ENCODE measurements around the gene DSCAML1.
A peak's percentile ranks its signal among the peaks of the same experiment; 100 is the strongest.

Gene DSCAML1

GRCh38 chr11:117425679-117426296 is 371.2 kb downstream of the DSCAML1 start:
- Histone ChIP-seq H3K4me2 (no peak overlapping the region), H3K27me3 (no peaks in the 10 kb centered on the region), H3K36me3 (no peaks in the 10 kb centered on the region), H3K9ac (no peak overlapping the region), H3K4me3 (no peak overlapping the region), H3K27ac (no peak overlapping the region), H3K9me3 (replicated peaks in 1 of 11) (no peaks in the 10 kb centered on the region), H4K20me1 (peaks cover 0 to 10% (median 0%) of the 10 kb centered on the region in 11 experiments; a peak in 3 of 22 replicates), H3K4me1 (peaks cover 0 to 11% (median 4%) of the 10 kb centered on the region in 10 experiments; a peak in 13 of 20 replicates)
- no peak for TF ChIP-seq Cebpa-rat (IDR thresholded peaks at IDR 0.05)

GRCh38 chr11:117424781-117425180 is 372.2 kb downstream of the DSCAML1 start:
- Histone ChIP-seq H3K9me3 (replicated peaks in 1 of 11) (no peaks in the 10 kb centered on the region), H4K20me1 (peaks cover 0 to 10% (median 0%) of the 10 kb centered on the region in 11 experiments; a peak in 3 of 22 replicates)

GRCh38 chr11:117423046-117423575 is 373.9 kb downstream of the DSCAML1 start:
- no peaks in the 10 kb centered on the region for H3K27me3 ChIP-seq

More at GRCh38 chr11:117424781-117425180, 372.2 kb downstream of the DSCAML1 start:
- no peak for TF ChIP-seq Cebpa-rat (IDR thresholded peaks at IDR 0.05)
- Histone ChIP-seq H3K27me3 (no peaks in the 10 kb centered on the region), H3K36me3 (no peaks in the 10 kb centered on the region), H3K4me3 (no peak overlapping the region), H3K9ac (peak overlapping the region in 1 of 11 experiments; percentile 2; a peak in 1 of 22 replicates), H3K27ac (no peak overlapping the region), H3K4me1 (peaks cover 0 to 10% (median 2%) of the 10 kb centered on the region in 10 experiments; a peak in 6 of 20 replicates), H3K4me2 (peak overlapping the region in 5 of 11 experiments; percentile 7 to 28 (median 22); a peak in 7 of 22 replicates)

GRCh38 chr11:117421476-117421875 is 375.5 kb downstream of the DSCAML1 start:
- Histone ChIP-seq H3K4me3 (no peak overlapping the region), H3K9ac (no peak overlapping the region), H3K4me1 (peaks cover 0 to 10% (median 2%) of the 10 kb centered on the region in 10 experiments; a peak in 6 of 20 replicates), H4K20me1 (no peaks in the 10 kb centered on the region; a peak in 1 of 22 replicates), H3K27ac (no peak overlapping the region), H3K9me3 (replicated peaks in 1 of 11) (no peaks in the 10 kb centered on the region), H3K36me3 (no peaks in the 10 kb centered on the region), H3K27me3 (no peaks in the 10 kb centered on the region), H3K4me2 (no peak overlapping the region)
- TF ChIP-seq Cebpa-rat (IDR thresholded peaks at IDR 0.05), result no peak

More at GRCh38 chr11:117423046-117423575, 373.9 kb downstream of the DSCAML1 start:
- H3K4me2 ChIP-seq, result no peak overlapping the region
- TF ChIP-seq Cebpa-rat (IDR thresholded peaks at IDR 0.05), result no peak
- H3K4me3 ChIP-seq, result no peak overlapping the region
- peaks cover 0 to 10% (median 0%) of the 10 kb centered on the region in 11 experiments; a peak in 3 of 22 replicates for H4K20me1 ChIP-seq
- peaks cover 0 to 10% (median 2%) of the 10 kb centered on the region in 10 experiments; a peak in 6 of 20 replicates for H3K4me1 ChIP-seq
- no peaks in the 10 kb centered on the region for H3K9me3 ChIP-seq (replicated peaks in 1 of 11)
- no peak overlapping the region for H3K9ac ChIP-seq
- H3K27ac ChIP-seq, result no peak overlapping the region
- H3K36me3 ChIP-seq, result no peaks in the 10 kb centered on the region

GRCh38 chr11:117421041-117421440 is 376.0 kb downstream of the DSCAML1 start:
- H3K4me2 ChIP-seq, result no peak overlapping the region
- H3K27me3 ChIP-seq, result no peaks in the 10 kb centered on the region
- no peaks in the 10 kb centered on the region for H3K36me3 ChIP-seq
- peaks cover 0 to 10% (median 2%) of the 10 kb centered on the region in 10 experiments; a peak in 6 of 20 replicates for H3K4me1 ChIP-seq
- TF ChIP-seq Cebpa-rat (IDR thresholded peaks at IDR 0.05), result no peak
- no peaks in the 10 kb centered on the region; a peak in 1 of 22 replicates for H4K20me1 ChIP-seq
- H3K9me3 ChIP-seq (replicated peaks in 1 of 11), result no peaks in the 10 kb centered on the region
- no peak overlapping the region for H3K27ac ChIP-seq
- H3K4me3 ChIP-seq, result no peak overlapping the region
- no peak overlapping the region for H3K9ac ChIP-seq

- no peak overlapping the region for H3K4me3 ChIP-seq
- peaks cover 0 to 10% (median 2%) of the 10 kb centered on the region in 10 experiments; a peak in 6 of 20 replicates for H3K4me1 ChIP-seq
- no peaks in the 10 kb centered on the region for H3K36me3 ChIP-seq
- H3K27me3 ChIP-seq, result no peaks in the 10 kb centered on the region
- no peak overlapping the region for H3K9ac ChIP-seq
- H3K4me2 ChIP-seq, result no peak overlapping the region
- TF ChIP-seq Cebpa-rat (IDR thresholded peaks at IDR 0.05), result no peak
- H3K27ac ChIP-seq, result no peak overlapping the region
- no peaks in the 10 kb centered on the region for H3K9me3 ChIP-seq (replicated peaks in 1 of 11)
- H4K20me1 ChIP-seq, result no peaks in the 10 kb centered on the region; a peak in 1 of 22 replicates
Observed at GRCh38 chr11:117420598-117420997, 376.4 kb downstream of the DSCAML1 start.

- no peaks in the 10 kb centered on the region for H3K36me3 ChIP-seq
- H4K20me1 ChIP-seq, result no peaks in the 10 kb centered on the region
- TF ChIP-seq Cebpa-rat (IDR thresholded peaks at IDR 0.05), result no peak
- H3K4me2 ChIP-seq, result no peak overlapping the region
- H3K27me3 ChIP-seq, result no peaks in the 10 kb centered on the region
- no peak overlapping the region for H3K9ac ChIP-seq
- H3K4me1 ChIP-seq, result peaks cover 0 to 8% (median 2%) of the 10 kb centered on the region in 10 experiments; a peak in 6 of 20 replicates
- H3K4me3 ChIP-seq, result no peak overlapping the region
- H3K9me3 ChIP-seq (replicated peaks in 1 of 11), result no peaks in the 10 kb centered on the region
- H3K27ac ChIP-seq, result no peak overlapping the region
Observed at GRCh38 chr11:117420143-117420485, 376.9 kb downstream of the DSCAML1 start.

GRCh38 chr11:117419482-117420142 is 377.4 kb downstream of the DSCAML1 start:
- no peaks in the 10 kb centered on the region for H4K20me1 ChIP-seq
- no peaks in the 10 kb centered on the region for H3K36me3 ChIP-seq
- H3K9me3 ChIP-seq (replicated peaks in 1 of 11), result no peaks in the 10 kb centered on the region
- no peaks in the 10 kb centered on the region for H3K27me3 ChIP-seq
- no peak overlapping the region for H3K9ac ChIP-seq
- no peak for TF ChIP-seq Cebpa-rat (IDR thresholded peaks at IDR 0.05)
- H3K4me3 ChIP-seq, result no peak overlapping the region
- no peak overlapping the region for H3K4me2 ChIP-seq
- peaks cover 0 to 4% (median under 1%) of the 10 kb centered on the region in 10 experiments; a peak in 6 of 20 replicates for H3K4me1 ChIP-seq
- no peak overlapping the region for H3K27ac ChIP-seq

GRCh38 chr11:117418737-117419481 is 378.1 kb downstream of the DSCAML1 start:
- H3K27ac ChIP-seq, result no peak overlapping the region
- no peak overlapping the region for H3K4me2 ChIP-seq
- no peaks in the 10 kb centered on the region for H3K27me3 ChIP-seq
- H3K9me3 ChIP-seq (replicated peaks in 1 of 11), result no peaks in the 10 kb centered on the region
- H3K4me3 ChIP-seq, result no peak overlapping the region
- H4K20me1 ChIP-seq, result no peaks in the 10 kb centered on the region
- no peak for TF ChIP-seq Cebpa-rat (IDR thresholded peaks at IDR 0.05)
- H3K36me3 ChIP-seq, result no peaks in the 10 kb centered on the region
- no peaks in the 10 kb centered on the region for H3K4me1 ChIP-seq
- no peak overlapping the region for H3K9ac ChIP-seq
